HCT116 (cell line): ENCODE measurements around the gene SUPT20HL1. TPM values are rescaled to one million over a fixed set of nuclear protein-coding genes. Genes with fewer than 3 reads are reported as not detected.

Experiments used
- YY1 ChIP-seq: IDR thresholded peaks from 2 replicates; pipeline ENCODE4 v1.6.1; 2011; ENCODE audit warnings: low read length, low read depth, moderate library complexity, mild to moderate bottlenecking; ENCODE audit not compliant: insufficient replicate concordance; ENCODE audit errors: extremely low read depth
- total RNA-seq: library from RNA; stranded (reverse); gene quantifications from one replicate; pipeline ENCODE4 v1.2.1, GENCODE V29; 2021; ENCODE audit not compliant: unreplicated experiment

SUPT20HL1 gene
- total RNA-seq, 1 experiment from 2014 or later, result not detected

GRCh38 chrX:24405959-24406358 lies 45.5 kb downstream of the SUPT20HL1 start (continued):
- TF ChIP-seq YY1, result no peak

Other genes starting within 250 kb of the SUPT20HL1 start
- 28.1 TPM for gene ZFX, start 210.9 kb upstream of the SUPT20HL1 start, total RNA-seq
- gene SUPT20HL2, start 46.6 kb upstream of the SUPT20HL1 start, total RNA-seq, result not detected
- 9.6 TPM for gene PDK3, start 104.6 kb downstream of the SUPT20HL1 start, total RNA-seq